BE2C (cell line): ENCODE data around the gene TCIRG1.

Experiments used
- DNase-seq: peaks from one replicate; pipeline ENCODE4 v3.0.0-alpha.2; 2020
- H3K27me3 ChIP-seq: fragments of 250-450 bp; sonication (Bioruptor Pico); 2 replicates; pipeline ENCODE4 v1.5.1; 2020; ENCODE audit warnings: mild to moderate bottlenecking
- H3K36me3 ChIP-seq: fragments of 250-450 bp; sonication (Bioruptor Pico); 2 replicates; pipeline ENCODE4 v1.5.1; 2020; ENCODE audit warnings: mild to moderate bottlenecking
- H3K4me1 ChIP-seq: fragments of 250-450 bp; sonication (Bioruptor Pico); 2 replicates; pipeline ENCODE4 v1.5.1; 2020
- H3K4me3 ChIP-seq: 2 replicates; pipeline ENCODE4 v1.5.1; 2011; ENCODE audit warnings: low read depth, low read length
- H3K9me3 ChIP-seq: fragments of 250-450 bp; sonication (Bioruptor Pico); 2 replicates; pipeline ENCODE4 v1.5.1; 2020
- CTCF ChIP-seq: IDR thresholded peaks from 2 replicates; pipeline ENCODE4 v1.5.1; 2012; ENCODE audit warnings: mild to moderate bottlenecking, low read depth, low read length

Gene TCIRG1

GRCh38 chr11:67996051-67996450 is 42.8 kb upstream of the TCIRG1 start:
- Histone ChIP-seq H3K27me3 (peaks cover 4% of the 10 kb centered on the region; the same call in 1 of the 2 replicates), H3K9me3 (no peaks in the 10 kb centered on the region), H3K4me1 (no peaks in the 10 kb centered on the region; the same call in 1 of the 2 replicates), H3K4me3 (no peak overlapping the region), H3K36me3 (no peaks in the 10 kb centered on the region)
- no peak for TF ChIP-seq CTCF
- DNase-seq = no peak

- no peaks in the 10 kb centered on the region for H3K36me3 ChIP-seq
- H3K4me1 ChIP-seq = no peaks in the 10 kb centered on the region; the same call in 1 of the 2 replicates
- H3K9me3 ChIP-seq = no peaks in the 10 kb centered on the region
- no peaks in the 10 kb centered on the region for H3K27me3 ChIP-seq
- no peak for TF ChIP-seq CTCF
- H3K4me3 ChIP-seq = peak overlapping the region; percentile 62
- DNase-seq = peak; percentile 98
Measured at GRCh38 chr11:67996622-67997474, 42.0 kb upstream of the TCIRG1 start.

GRCh38 chr11:67997475-67997921 is 41.3 kb upstream of the TCIRG1 start:
- Histone ChIP-seq H3K4me3 (no peak overlapping the region), H3K27me3 (no peaks in the 10 kb centered on the region), H3K4me1 (no peaks in the 10 kb centered on the region; the same call in 1 of the 2 replicates), H3K9me3 (no peaks in the 10 kb centered on the region), H3K36me3 (no peaks in the 10 kb centered on the region)
- no peak for TF ChIP-seq CTCF
- DNase-seq = no peak

- no peaks in the 10 kb centered on the region for H3K9me3 ChIP-seq
- no peak overlapping the region for H3K4me3 ChIP-seq
- DNase-seq = no peak
- H3K27me3 ChIP-seq = no peaks in the 10 kb centered on the region
- H3K4me1 ChIP-seq = no peaks in the 10 kb centered on the region; the same call in none of the 2 replicates
- TF ChIP-seq CTCF = no peak
- H3K36me3 ChIP-seq = no peaks in the 10 kb centered on the region
Measured at GRCh38 chr11:67998150-67999045, 40.4 kb upstream of the TCIRG1 start.

- Histone ChIP-seq H3K36me3 (no peaks in the 10 kb centered on the region), H3K9me3 (no peaks in the 10 kb centered on the region), H3K27me3 (no peaks in the 10 kb centered on the region), H3K4me3 (no peak overlapping the region), H3K4me1 (no peaks in the 10 kb centered on the region; the same call in none of the 2 replicates)
- TF ChIP-seq CTCF = no peak
- DNase-seq = no peak
Measured at GRCh38 chr11:67999201-67999629, 39.6 kb upstream of the TCIRG1 start.
